A673 (cell line): ENCODE results near the gene SHROOM4.

Experiments
- CTCF ChIP-seq: fragments of 300-800, 200-600 bp; sonication (generic); conservative IDR thresholded peaks from 2 replicates; pipeline ENCODE4 v1.5.1; 2017; ENCODE audit warnings: low read depth, mild to moderate bottlenecking, antibody characterized with exemption, low read length, moderate library complexity, mixed read lengths
- EZH2 ChIP-seq: fragments of 200-600 bp; sonication (generic); IDR thresholded peaks from 2 replicates; pipeline ENCODE4 v1.6.1; 2017; ENCODE audit warnings: borderline replicate concordance, low read depth, mild to moderate bottlenecking, mixed read lengths, antibody characterized with exemption, low read length; ENCODE audit not compliant: poor library complexity, severe bottlenecking

GRCh38 chrX:50606300-50606950 lies 207.6 kb downstream of the SHROOM4 start:
- TF ChIP-seq CTCF (no peak), EZH2 (no peak)
